HCT116 (cell line): ENCODE data around the gene GCN1. TPM values are rescaled to one million over a fixed set of nuclear protein-coding genes. Genes with fewer than 3 reads are reported as not detected.

Source experiments
- ATAC-seq: fragments of 200-7000 bp; cut with Tn5 transposase; 2 replicates; pipeline ENCODE4 v1.9.1; 2020; ENCODE audit warnings: mild to moderate bottlenecking, moderate library complexity
- BruUV-seq: library from RNA; stranded (reverse); fragments of 400-500 nt; replicated peaks from 2 replicates; lab custom pipeline; 2021; lab: Mats Ljungman, UMichigan
- CTCF ChIA-PET: fragments of 300-600 bp; sonication (Branson Sonifier 250); formaldehyde crosslinking; loops from one replicate; lab custom pipeline; 2021; ENCODE audit warnings: antibody characterized with exemption; lab: Charles Lee
- POLR2A ChIA-PET: fragments of 300-600, 350-600 bp; sonication (Branson Sonifier 250); formaldehyde crosslinking; loops from one replicate; lab custom pipeline; 2021; ENCODE audit warnings: antibody characterized with exemption; lab: Charles Lee
- RAD21 ChIA-PET, 2 experiments: fragments of 300-600 bp; sonication (Branson Sonifier 250); formaldehyde crosslinking; loops; one replicate each; lab custom pipeline; 2023; ENCODE audit warnings: low total read pairs in 2 of 2; ENCODE audit not compliant: uncharacterized antibody in 2 of 2, unreplicated experiment in 2 of 2, low non-redundant PET in 1 of 2; lab: Charles Lee
- DNase-seq: peaks from one replicate; pipeline ENCODE4 v3.0.0-alpha.2; 2010; ENCODE audit warnings: low read depth, low spot score
- H2AFZ ChIP-seq: fragments of 200-600 bp; shearing (Covaris generic), sonication (generic); 2 replicates; pipeline ENCODE4 v1.6.1; 2017; ENCODE audit warnings: low read depth, mixed run types, mixed read lengths, antibody characterized with exemption, low read length; ENCODE audit not compliant: poor library complexity, severe bottlenecking
- H3K27ac ChIP-seq: 2 replicates; pipeline ENCODE4 v1.5.1; 2012; ENCODE audit warnings: low read depth, low read length
- H3K27me3 ChIP-seq: fragments of 200-600 bp; sonication (generic); 2 replicates; pipeline ENCODE4 v1.6.1; 2016; ENCODE audit warnings: mixed run types, low read length, mixed read lengths; ENCODE audit not compliant: insufficient read depth
- H3K36me3 ChIP-seq, 2 experiments: fragments of 200-500 bp in 1 of 2; fragments of 200-600 bp in 1 of 2; sonication (Bioruptor generic) in 1 of 2; sonication (generic) in 1 of 2; 2 replicates each; pipeline versions ENCODE4 v1.5.1 to v1.6.1; 2014 to 2016; ENCODE audit warnings: low read length in 2 of 2, inconsistent platforms in 1 of 2, mixed read lengths in 1 of 2, mixed run types in 1 of 2; ENCODE audit not compliant: insufficient read depth in 2 of 2, control insufficient read depth in 1 of 2
- H3K4me1 ChIP-seq, 2 experiments: fragments of 200-600 bp in 1 of 2; sonication (generic) in 1 of 2; 2 replicates each; pipeline versions ENCODE4 v1.5.1 to v1.6.1; 2012 to 2017; ENCODE audit warnings: low read length in 2 of 2, inconsistent platforms in 1 of 2, mild to moderate bottlenecking in 1 of 2, mixed read lengths in 1 of 2, mixed run types in 1 of 2, moderate library complexity in 1 of 2; ENCODE audit not compliant: insufficient read depth in 2 of 2, control insufficient read depth in 1 of 2
- H3K4me2 ChIP-seq: fragments of 200-600 bp; sonication (generic); 2 replicates; pipeline ENCODE4 v1.6.1; 2017; ENCODE audit warnings: mixed run types, low read length, mixed read lengths
- H3K4me3 ChIP-seq, 2 experiments: fragments of 200-600 bp in 1 of 2; sonication (generic) in 1 of 2; replicated peaks in 1 of 2; 2 replicates each; pipeline ENCODE4 v1.5.1; 2011 to 2016; ENCODE audit warnings: low read length in 2 of 2, control low read depth in 1 of 2, low read depth in 1 of 2, mild to moderate bottlenecking in 1 of 2, mixed read lengths in 1 of 2, mixed run types in 1 of 2
- H3K79me2 ChIP-seq: fragments of 200-600 bp; sonication (generic); 2 replicates; pipeline ENCODE4 v1.6.1; 2017; ENCODE audit warnings: mild to moderate bottlenecking, mixed run types, low read length, moderate library complexity, mixed read lengths; ENCODE audit not compliant: insufficient read depth
- H3K9ac ChIP-seq: fragments of 200-600 bp; sonication (generic); 2 replicates; pipeline ENCODE4 v1.6.1; 2016; ENCODE audit warnings: low read length, mixed read lengths
- H3K9me2 ChIP-seq: fragments of 200-600 bp; sonication (generic), shearing (Covaris generic); 2 replicates; pipeline ENCODE4 v1.6.1; 2017; ENCODE audit warnings: mixed run types, mild to moderate bottlenecking, moderate library complexity; ENCODE audit not compliant: insufficient read depth
- H3K9me3 ChIP-seq, 2 experiments: fragments of 200-500 bp in 1 of 2; fragments of 200-600 bp in 1 of 2; sonication (Bioruptor generic) in 1 of 2; sonication (generic) in 1 of 2; 2 replicates each; pipeline ENCODE4 v1.6.1; 2014 to 2017; ENCODE audit warnings: low read length in 2 of 2, mixed read lengths in 2 of 2, inconsistent platforms in 1 of 2, low read depth in 1 of 2, mild to moderate bottlenecking in 1 of 2, mixed run types in 1 of 2, moderate library complexity in 1 of 2; ENCODE audit not compliant: control insufficient read depth in 1 of 2, insufficient read depth in 1 of 2
- H4K20me1 ChIP-seq: fragments of 200-600 bp; sonication (generic), shearing (Covaris generic); 2 replicates; pipeline ENCODE4 v1.6.1; 2017; ENCODE audit warnings: mixed run types, mild to moderate bottlenecking, moderate library complexity; ENCODE audit not compliant: insufficient read depth
- ATF3 ChIP-seq: IDR thresholded peaks from 2 replicates; pipeline ENCODE4 v1.6.1; 2012
- EZH2 ChIP-seq: fragments of 200-600 bp; sonication (generic); IDR thresholded peaks from 2 replicates; pipeline ENCODE4 v1.6.1; 2017; ENCODE audit warnings: antibody characterized with exemption, mixed run types
- POLR2A ChIP-seq: IDR thresholded peaks from 2 replicates; pipeline ENCODE4 v1.7.0; 2011; ENCODE audit warnings: borderline replicate concordance; ENCODE audit not compliant: insufficient read depth, insufficient read length; ENCODE audit errors: extremely low read depth
- POLR2AphosphoS5 ChIP-seq: IDR thresholded peaks from 2 replicates; pipeline ENCODE4 v1.6.1; 2011; ENCODE audit warnings: mild to moderate bottlenecking, low read depth, low read length, moderate library complexity
- RAD21 ChIP-seq: IDR thresholded peaks from 2 replicates; pipeline ENCODE4 v1.6.1; 2012; ENCODE audit warnings: low read depth, mild to moderate bottlenecking
- SIN3A ChIP-seq: IDR thresholded peaks from 2 replicates; pipeline ENCODE4 v1.6.1; 2012; ENCODE audit warnings: low read depth
- SP1 ChIP-seq: IDR thresholded peaks from 2 replicates; pipeline ENCODE4 v1.6.1; 2012; ENCODE audit warnings: low read depth
- YY1 ChIP-seq: IDR thresholded peaks from 2 replicates; pipeline ENCODE4 v1.6.1; 2011; ENCODE audit warnings: low read length, low read depth, moderate library complexity, mild to moderate bottlenecking; ENCODE audit not compliant: insufficient replicate concordance; ENCODE audit errors: extremely low read depth
- intact Hi-C: fragments of 100-400 bp; cut with micrococcal nuclease; formaldehyde crosslinking; loops from 2 replicates; pipeline ENCODE4 v1.10.0; 2022
- total RNA-seq: library from RNA; stranded (reverse); gene quantifications from one replicate; pipeline ENCODE4 v1.2.1, GENCODE V29; 2021; ENCODE audit not compliant: unreplicated experiment
- TF ChIP-seq, protein P1 (sequence below): IDR thresholded peaks from 2 replicates; pipeline ENCODE4 v1.6.1; 2012; ENCODE audit warnings: low read depth
- TF ChIP-seq, protein P2 (sequence below), 3 experiments: fragments of 200-600 bp in 1 of 3; sonication (generic) in 1 of 3; IDR thresholded peaks in 2 of 3; conservative IDR thresholded peaks in 1 of 3; 2 replicates each; pipeline ENCODE4 v1.5.1; 2012 to 2017; ENCODE audit warnings: low read depth in 2 of 3, low read length in 2 of 3, antibody characterized with exemption in 1 of 3, borderline replicate concordance in 1 of 3, control low read depth in 1 of 3, mild to moderate bottlenecking in 1 of 3, mixed read lengths in 1 of 3, mixed run types in 1 of 3, moderate library complexity in 1 of 3; ENCODE audit not compliant: insufficient read depth in 1 of 3

Gene GCN1
- total RNA-seq, 1 experiment from 2014 or later, result 184 TPM

DNA sequence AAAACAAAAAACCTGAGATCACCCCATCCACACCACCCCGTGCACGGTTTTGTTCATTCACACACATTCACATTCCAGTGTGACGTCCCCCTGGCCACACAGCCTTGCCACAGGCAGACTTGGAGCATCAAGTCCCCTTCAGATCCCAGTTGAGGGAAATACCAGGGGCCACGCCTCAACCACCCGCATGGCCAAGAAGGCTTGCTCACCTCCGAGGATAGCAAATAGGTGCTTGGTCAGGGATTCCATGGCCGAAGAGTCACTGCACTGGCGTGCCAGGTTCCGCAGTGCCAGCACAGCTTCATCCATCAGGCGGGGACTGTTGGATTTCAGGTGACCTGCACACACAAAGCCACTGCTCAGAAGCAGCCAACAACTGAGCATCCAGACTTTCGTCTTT lies 19.0 kb downstream of the GCN1 start:
- no peaks in the 10 kb centered on the region for H3K9me2 ChIP-seq
- ChIA-PET POLR2A (interaction anchor here (1.2 kb wide), 1 partner anchor 26 kb away, joined by 6 read pairs; the partner anchor contains the start of gene RPLP0), CTCF (no interaction called here)
- DNase-seq, result no peak
- H4K20me1 ChIP-seq, result no peaks in the 10 kb centered on the region
- peaks cover 67 to 71% of the 10 kb centered on the region in 2 experiments; a peak in 3 of 4 replicates for H3K36me3 ChIP-seq
- intact Hi-C loops, result no loop called here
- H3K9ac ChIP-seq, result no peak overlapping the region
- no peaks in the 10 kb centered on the region for H3K27me3 ChIP-seq
- no TSS peak for BruUV-seq
- TF ChIP-seq POLR2A, result no peak
- TF ChIP-seq, protein P1, sequence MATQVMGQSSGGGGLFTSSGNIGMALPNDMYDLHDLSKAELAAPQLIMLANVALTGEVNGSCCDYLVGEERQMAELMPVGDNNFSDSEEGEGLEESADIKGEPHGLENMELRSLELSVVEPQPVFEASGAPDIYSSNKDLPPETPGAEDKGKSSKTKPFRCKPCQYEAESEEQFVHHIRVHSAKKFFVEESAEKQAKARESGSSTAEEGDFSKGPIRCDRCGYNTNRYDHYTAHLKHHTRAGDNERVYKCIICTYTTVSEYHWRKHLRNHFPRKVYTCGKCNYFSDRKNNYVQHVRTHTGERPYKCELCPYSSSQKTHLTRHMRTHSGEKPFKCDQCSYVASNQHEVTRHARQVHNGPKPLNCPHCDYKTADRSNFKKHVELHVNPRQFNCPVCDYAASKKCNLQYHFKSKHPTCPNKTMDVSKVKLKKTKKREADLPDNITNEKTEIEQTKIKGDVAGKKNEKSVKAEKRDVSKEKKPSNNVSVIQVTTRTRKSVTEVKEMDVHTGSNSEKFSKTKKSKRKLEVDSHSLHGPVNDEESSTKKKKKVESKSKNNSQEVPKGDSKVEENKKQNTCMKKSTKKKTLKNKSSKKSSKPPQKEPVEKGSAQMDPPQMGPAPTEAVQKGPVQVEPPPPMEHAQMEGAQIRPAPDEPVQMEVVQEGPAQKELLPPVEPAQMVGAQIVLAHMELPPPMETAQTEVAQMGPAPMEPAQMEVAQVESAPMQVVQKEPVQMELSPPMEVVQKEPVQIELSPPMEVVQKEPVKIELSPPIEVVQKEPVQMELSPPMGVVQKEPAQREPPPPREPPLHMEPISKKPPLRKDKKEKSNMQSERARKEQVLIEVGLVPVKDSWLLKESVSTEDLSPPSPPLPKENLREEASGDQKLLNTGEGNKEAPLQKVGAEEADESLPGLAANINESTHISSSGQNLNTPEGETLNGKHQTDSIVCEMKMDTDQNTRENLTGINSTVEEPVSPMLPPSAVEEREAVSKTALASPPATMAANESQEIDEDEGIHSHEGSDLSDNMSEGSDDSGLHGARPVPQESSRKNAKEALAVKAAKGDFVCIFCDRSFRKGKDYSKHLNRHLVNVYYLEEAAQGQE, result no peak
- TF ChIP-seq, protein P2, sequence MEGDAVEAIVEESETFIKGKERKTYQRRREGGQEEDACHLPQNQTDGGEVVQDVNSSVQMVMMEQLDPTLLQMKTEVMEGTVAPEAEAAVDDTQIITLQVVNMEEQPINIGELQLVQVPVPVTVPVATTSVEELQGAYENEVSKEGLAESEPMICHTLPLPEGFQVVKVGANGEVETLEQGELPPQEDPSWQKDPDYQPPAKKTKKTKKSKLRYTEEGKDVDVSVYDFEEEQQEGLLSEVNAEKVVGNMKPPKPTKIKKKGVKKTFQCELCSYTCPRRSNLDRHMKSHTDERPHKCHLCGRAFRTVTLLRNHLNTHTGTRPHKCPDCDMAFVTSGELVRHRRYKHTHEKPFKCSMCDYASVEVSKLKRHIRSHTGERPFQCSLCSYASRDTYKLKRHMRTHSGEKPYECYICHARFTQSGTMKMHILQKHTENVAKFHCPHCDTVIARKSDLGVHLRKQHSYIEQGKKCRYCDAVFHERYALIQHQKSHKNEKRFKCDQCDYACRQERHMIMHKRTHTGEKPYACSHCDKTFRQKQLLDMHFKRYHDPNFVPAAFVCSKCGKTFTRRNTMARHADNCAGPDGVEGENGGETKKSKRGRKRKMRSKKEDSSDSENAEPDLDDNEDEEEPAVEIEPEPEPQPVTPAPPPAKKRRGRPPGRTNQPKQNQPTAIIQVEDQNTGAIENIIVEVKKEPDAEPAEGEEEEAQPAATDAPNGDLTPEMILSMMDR (IDR thresholded peaks at IDR 0.05 in 2 of 3, conservative IDR thresholded peaks at IDR 0.05 in 1 of 3; ENCODE audit: borderline replicate concordance in 1 of 3, insufficient read depth in 1 of 3, low read depth in 2 of 3, low read length in 2 of 3), result no peak
- TF ChIP-seq SP1, result no peak
- no peak for TF ChIP-seq EZH2
- TF ChIP-seq RAD21, result no peak
- TF ChIP-seq SIN3A, result no peak
- TF ChIP-seq POLR2AphosphoS5, result no peak
- no peak for TF ChIP-seq ATF3
- no peak for TF ChIP-seq YY1
- TF ChIP-seq, all 23 proteins: peak for 0
- Histone ChIP-seq H3K79me2 (peaks cover 48% of the 10 kb centered on the region), H3K4me3 (no peak overlapping the region), H3K4me2 (no peak overlapping the region), H2AFZ (no peak overlapping the region), H3K9me3 (no peaks in the 10 kb centered on the region), H3K27ac (no peak overlapping the region), H3K4me1 (no peaks in the 10 kb centered on the region)
- ATAC-seq, result no peak
- RAD21 ChIA-PET, result no interaction called here
